Islet precursor cell (in vitro differentiated cells): Measurements from ENCODE around the gene BCL2.

ENCODE experiments used
- DNase-seq: peaks from one replicate; pipeline ENCODE4 v3.0.0-alpha.2; 2018

Gene BCL2

DNA sequence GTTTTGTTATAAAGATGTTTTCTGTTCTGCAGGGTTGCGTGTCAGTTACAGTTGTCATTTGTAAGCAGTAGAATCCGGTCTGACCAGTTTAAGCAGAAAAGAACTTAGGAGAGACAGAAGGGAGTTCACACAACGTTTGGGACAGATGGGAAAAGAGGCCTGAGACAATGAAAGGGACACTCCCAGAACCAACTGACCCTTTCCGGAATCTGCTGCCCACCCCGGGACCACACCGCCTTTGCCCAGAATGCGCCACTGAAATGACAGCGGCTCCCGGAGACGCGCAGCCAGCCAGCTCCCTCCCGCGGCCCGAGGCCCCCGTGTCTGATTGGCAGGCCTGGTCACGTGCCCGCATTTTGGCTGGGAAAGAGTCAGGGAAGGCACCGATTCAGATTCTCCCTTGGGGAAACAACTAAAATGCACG lies 244.6 kb downstream of the BCL2 start:
- DNase-seq, result peak; percentile 90

DNA sequence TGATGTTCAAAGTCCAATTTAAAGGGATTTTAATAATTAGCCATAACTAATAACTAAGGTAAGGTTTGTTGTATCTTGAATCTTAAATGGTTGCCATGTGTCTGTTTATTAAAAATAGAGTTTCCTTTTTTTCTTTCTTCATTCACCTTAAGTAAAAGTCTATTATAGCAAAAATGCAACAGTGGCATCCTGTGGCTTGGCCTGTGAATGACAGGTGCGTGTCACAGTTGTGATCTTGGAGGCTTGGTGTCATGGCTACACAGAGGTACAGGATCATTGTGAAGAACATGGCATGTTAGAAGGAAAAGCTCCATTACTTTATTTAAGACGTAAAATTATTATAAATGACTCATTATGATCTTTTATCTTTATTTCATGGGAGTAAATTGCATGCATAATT lies 246.1 kb downstream of the BCL2 start:
- no peak for DNase-seq
